Ovary (tissue), 3 donors: ENCODE measurements around the gene TYW1.
"Not testable (repeated sequence)": the region's sequence is repeated elsewhere in the genome, so short reads cannot be mapped to it uniquely, and the experiment has no call there.

Experiments
- EP300 ChIP-seq: sonication (generic); formaldehyde crosslinking; IDR thresholded peaks from one replicate; pipeline ENCODE4 v1.6.1; 2017; ENCODE audit warnings: antibody characterized with exemption
- TF ChIP-seq, protein P1 (sequence below), 3 donors: fragments of 450-650 bp in 2 of 3; fragments of 200-600 bp in 1 of 3; IDR thresholded peaks; one replicate each; pipeline versions ENCODE4 v1.5.1 to v1.8.0; 2016 to 2022; ENCODE audit warnings: antibody characterized with exemption in 3 of 3, mild to moderate bottlenecking in 1 of 3
- donor health status: DM: no; HTN: no; CAD: no.

DNA sequence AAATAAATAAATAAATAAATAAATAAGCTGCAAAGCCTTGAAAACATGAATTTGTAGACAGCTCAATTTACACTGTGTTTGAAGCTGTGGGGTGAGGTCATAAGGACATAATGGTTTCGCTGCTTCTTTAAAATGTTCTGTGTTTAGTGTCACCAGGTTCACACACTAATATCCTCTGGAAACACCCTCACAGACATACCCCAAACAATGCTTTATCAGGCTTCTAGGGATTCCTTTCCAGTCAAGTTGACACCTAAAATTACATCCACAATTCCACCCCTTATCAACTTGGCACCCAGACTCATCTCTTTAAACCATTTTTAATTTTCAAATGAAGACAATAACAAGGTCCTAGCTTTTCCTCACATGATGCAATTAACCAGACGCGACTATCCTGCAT is 7.1 kb upstream of the TYW1 start:
- TF ChIP-seq, protein P1, sequence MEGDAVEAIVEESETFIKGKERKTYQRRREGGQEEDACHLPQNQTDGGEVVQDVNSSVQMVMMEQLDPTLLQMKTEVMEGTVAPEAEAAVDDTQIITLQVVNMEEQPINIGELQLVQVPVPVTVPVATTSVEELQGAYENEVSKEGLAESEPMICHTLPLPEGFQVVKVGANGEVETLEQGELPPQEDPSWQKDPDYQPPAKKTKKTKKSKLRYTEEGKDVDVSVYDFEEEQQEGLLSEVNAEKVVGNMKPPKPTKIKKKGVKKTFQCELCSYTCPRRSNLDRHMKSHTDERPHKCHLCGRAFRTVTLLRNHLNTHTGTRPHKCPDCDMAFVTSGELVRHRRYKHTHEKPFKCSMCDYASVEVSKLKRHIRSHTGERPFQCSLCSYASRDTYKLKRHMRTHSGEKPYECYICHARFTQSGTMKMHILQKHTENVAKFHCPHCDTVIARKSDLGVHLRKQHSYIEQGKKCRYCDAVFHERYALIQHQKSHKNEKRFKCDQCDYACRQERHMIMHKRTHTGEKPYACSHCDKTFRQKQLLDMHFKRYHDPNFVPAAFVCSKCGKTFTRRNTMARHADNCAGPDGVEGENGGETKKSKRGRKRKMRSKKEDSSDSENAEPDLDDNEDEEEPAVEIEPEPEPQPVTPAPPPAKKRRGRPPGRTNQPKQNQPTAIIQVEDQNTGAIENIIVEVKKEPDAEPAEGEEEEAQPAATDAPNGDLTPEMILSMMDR (IDR thresholded peaks at IDR 0.05), result not testable (repeated sequence)
- not testable (repeated sequence) for TF ChIP-seq EP300
